NT2/D1 (cell line): ENCODE measurements around the gene OR52E2.

Experiments used
- SUZ12 ChIP-seq: IDR thresholded peaks from 2 replicates; pipeline ENCODE4 v1.6.1; 2011; ENCODE audit not compliant: insufficient read length, insufficient read depth; ENCODE audit errors: extremely low read depth
- ZNF274 ChIP-seq: IDR thresholded peaks from 2 replicates; pipeline ENCODE4 v1.6.1; 2011; ENCODE audit warnings: mild to moderate bottlenecking, low read depth, low read length

DNA sequence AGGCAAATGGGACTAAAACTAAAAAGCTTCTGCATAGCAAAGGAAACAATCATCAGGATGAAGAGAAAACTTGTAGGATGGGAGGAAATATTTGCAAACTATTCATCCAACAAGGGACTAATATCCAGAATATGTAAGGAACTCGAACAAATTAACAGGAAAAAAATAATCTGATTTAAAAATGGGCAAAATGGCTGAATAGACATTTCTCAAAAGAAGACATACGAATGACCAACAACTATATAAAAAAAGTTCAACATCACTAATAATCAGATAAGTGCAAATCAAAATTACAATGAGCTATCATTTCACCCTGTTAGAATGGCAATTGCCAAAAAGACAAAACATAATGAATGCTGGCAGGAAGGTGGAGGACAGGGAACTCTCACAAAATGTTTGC is 22.0 kb upstream of the OR52E2 start:
- TF ChIP-seq SUZ12 = no peak
- TF ChIP-seq ZNF274 = no peak
